CD4-positive, alpha-beta T cell treated with Interleukin-15 for 1 hour (primary cell): ENCODE measurements around the gene RAB31.

ENCODE experiments used
- DNase-seq: peaks from one replicate; pipeline ENCODE4 v3.0.0-alpha.2; 2020

Gene RAB31

DNA sequence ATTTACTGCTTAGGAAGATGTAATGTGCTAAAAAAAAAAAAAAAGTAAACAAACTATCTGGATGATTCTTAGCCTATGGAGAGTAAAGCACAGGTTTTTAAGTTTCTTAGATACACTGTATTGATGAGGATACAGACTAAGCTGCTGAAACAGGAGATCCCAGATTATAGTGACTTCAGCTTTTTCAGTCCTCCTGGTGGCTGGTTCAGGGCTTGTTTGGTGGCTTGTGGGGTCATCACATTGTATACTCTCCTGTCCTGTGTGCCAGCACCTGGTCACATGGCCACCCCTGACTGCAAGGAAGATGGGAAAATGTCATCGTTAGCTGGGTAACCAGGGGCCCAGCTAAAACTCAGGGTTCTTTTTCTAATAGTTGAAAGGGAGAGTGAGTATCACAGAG lies 31.4 kb downstream of the RAB31 start:
- DNase-seq: no peak

DNA sequence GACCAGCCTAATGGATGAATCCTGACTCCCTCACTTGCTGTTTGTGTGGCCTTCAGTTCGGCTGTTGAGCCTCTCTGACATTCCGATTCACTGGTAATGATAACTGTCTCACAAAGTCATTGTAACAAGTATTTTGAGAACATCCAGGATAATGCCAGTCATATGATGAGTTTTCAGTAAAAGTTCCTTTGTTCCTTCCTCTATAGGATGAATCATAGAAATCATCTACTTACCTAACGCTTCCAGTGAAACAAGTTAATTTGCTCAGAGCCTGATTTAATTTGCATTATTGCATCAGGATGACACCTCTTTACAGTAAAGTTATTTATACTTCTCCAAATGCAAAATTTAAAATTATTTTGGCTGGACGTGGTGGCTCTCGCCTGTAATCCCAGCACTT lies 32.0 kb downstream of the RAB31 start:
- DNase-seq: no peak

DNA sequence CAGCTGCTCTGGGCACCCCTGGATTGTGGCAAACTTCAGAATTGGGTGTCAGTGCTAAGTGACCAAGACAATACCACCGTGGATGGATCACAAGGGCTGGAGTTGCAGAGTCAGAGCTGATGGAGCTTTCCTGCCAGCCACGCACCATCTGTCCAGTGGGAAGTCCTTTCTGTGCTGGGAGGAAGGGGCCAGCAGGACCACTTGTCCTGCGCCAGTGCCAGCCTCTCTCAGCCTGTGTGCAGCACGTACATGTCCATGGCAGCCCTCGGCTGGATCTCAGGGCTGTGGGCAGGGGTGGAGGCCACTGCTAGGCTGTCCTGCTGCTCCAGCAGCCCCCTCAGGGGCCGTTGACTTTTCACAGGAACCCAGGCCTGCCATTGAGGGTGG lies 33.3 kb downstream of the RAB31 start:
- no peak for DNase-seq

DNA sequence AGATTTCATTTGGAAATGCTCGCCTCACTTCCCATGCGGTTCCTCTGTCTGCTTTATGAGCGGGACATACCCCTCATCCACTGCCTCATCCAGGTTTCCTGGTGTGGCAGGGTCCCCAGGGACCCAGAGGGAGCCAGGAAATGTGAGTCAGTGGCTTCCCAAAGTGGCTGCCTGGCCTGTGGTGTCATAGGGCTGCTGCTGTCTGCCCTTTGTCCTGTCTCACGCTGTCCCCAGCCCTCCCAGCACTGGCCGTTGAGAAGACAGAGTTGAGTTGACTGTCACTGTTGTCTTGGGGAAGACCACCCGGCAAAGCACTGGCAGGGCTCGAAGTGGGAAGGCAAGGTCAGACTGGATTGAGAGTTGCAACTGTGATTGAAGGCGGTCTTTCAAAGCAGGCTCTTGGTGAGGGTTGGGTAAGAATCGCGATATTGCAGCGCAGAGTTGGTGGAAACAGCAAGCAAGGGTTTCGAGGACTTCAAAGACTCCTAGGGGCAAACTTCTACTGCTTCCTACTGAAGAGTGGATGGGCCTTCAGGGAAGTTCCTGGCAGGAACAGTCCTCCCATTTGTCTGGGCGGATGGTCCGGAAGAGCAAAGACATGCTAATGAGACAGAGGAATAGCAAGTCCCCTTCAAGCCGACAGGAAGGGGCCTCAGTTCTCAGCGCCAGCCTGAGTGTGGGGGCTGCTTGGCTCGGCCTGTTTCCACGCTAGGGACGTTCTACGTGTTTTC lies 33.9 kb downstream of the RAB31 start:
- no peak for DNase-seq

DNA sequence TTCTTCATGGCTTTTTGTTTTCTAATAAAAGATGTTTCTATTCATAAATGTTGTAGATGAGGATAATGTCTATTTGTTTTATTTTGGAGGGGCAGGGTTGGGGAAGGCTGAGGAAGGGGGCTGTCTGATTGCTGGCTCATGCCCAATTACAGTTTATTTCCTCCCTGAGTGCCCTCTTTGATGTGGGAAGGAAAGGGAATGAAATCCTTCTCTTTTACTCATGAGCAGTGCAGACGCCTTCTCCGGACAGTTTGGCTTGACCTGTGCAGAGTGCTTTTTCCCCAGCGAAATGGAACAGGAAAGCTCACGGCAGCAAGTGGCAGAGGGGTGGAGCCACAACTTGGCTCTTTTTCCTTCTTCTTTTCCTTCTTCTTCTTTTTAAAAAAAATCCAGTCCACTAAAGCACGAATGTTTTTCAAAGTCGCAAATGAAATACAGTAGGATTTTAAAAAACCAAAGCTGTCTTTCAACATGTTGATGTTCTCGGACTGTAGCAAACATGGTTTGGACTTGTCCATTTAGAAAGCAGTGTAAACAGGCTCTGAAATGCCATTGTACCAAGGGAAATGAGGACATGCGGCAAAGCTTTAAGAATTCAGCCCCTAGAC lies 34.5 kb downstream of the RAB31 start:
- no peak for DNase-seq

DNA sequence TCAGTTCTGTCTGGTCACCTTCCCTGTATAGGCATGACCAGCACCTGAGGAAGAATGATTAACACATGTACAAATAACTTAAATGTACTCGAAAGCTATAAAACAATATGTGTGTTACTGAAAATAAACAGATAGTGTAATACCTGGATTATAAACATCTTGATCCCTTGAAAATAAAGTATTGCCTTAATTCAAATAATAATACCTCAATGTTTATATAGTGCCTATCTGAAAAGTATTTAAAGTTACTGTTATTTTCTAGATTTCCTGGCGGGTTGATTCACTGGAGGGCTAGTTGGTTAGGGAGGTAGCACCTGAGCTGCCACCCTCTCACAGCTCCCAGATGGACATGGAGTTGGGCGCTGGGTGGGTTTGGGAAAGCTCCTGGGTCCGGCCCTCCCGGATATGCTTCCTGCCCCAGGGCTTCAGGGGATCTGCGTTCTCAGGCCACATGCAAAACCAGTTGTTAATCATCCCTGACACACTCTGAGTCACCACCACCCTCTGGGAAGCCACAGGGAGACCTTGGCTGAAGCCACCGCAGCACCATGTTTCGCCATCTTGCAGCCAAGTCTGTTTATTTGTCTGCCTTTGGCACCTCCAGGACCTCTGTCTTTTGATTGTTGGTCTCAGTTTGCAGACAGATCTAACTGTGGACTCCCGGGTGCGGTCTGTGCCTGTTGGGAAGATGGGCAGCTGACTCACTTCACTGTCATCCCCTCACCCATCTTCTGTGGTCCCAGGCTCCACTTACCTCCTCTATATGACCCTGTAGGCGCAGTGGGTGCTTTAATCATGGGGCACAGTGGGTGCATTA lies 35.3 kb downstream of the RAB31 start:
- peak; percentile 40 for DNase-seq

DNA sequence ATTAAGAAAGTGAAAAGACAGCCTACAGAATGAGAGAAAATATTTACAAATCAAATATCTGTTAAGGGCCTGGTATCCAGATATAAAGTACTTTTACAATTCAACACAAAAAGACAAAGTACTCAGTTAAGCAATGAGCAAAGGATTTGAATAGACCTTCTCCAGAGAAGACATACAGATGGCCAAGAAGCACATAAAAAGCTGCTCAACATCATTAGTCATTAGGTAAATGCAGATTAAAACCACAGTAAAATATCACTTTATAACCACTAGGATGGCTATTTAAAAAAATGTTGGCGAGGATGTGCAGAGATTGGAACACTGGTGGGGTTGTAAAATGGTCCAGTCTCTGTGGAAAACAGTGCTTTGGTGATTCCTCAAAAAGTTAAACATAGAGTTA lies 38.9 kb downstream of the RAB31 start:
- no peak for DNase-seq

DNA sequence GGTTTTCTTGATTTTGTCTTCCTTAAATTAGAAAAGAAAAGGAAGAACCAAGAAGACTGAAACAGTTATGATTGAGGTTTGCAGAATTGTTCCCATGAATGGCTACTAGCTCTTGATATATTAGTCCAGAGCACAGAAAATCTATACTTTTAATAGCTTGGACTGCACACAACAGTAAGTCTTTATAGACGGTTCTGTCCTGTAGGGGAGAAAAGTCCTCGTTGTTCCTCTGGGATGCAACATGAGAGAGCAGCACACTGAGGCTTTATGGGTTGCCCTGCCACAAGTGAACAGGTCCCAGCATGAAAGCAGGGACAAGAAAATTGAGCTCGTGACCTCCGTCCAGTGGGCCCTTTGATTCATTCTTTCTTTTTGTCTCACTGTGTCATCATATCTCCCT lies 41.5 kb downstream of the RAB31 start:
- no peak for DNase-seq

DNA sequence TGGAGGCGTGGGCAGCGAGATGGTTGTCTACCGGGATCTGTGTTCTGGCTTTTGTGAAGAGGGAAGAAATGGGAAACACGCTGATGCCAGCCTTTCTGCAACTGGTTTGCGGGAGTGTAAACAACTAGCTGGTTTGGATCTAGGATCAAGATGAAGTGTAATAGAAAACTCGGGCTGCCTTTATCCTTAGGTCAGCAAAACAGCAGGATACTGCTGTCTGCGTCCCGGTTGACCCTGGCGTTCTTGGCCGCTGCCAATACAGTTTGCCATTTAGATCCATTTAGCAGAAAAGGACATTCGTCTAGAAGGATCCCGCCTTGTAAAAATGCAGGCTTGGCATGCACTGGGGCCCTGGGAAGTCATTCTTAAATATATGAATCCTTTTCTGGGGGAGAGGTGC lies 42.0 kb downstream of the RAB31 start:
- DNase-seq: no peak

DNA sequence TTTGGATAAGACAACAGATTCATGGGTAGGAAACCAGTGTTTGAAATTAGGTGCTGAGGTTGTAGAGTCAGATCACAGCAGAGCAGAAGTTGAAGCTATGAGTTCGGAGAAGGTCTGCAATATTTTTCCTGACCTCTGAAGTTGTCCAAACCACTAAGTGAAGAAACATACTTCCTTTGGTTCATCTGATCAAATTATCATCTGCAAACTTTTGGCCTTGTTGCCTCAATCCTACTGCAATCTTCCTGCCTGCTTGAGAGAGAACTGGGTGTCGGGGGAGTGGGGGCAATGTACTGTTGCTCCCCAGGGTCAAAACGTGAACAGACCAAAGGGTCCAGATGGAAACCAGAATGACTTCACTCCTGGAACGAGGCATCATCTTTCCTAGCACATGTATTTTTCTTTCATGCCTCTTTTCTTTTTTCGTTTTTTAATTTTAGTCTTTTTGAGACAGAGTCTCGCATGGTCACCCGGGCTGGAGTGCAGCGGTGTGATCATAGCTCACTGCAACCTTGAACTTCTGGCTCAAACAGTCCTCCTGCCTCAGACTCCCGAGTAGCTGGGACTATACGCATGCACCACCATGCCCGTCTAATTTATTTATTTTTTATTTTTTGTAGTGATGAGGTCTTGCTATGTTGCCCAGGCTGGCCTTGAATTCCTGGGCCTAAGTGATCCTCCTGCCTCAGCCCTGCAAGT lies 42.7 kb downstream of the RAB31 start:
- no peak for DNase-seq

DNA sequence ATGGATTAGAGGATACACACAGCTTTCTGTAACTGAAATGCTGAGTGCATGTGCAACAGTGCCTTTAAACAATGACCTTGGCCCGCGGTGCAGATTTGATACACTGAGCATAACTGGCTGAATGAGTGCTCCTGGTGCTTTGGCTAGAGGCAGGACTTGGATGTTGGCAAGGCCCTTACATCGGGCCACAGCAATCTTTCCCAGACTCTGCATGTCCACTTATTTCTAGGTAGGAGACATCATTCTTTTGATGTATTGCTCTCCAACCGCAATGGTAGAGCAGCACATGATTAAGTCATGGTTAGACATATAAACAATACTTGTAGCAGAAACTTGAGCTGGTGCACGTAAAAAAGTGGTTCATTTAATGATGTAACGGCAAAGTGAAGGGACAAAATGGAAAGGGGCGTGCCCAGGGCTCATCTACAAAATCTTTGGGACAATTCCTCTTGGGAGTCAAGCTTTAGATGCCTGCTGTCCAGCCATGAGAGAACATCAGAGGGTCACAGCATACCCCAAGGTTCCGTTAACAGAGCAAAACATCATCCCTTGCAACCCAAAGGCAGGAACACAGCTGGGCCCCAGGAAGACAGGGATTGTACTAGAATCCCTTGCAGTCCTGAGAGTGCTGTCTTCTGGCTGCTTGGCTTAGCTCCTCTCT lies 43.4 kb downstream of the RAB31 start:
- no peak for DNase-seq

DNA sequence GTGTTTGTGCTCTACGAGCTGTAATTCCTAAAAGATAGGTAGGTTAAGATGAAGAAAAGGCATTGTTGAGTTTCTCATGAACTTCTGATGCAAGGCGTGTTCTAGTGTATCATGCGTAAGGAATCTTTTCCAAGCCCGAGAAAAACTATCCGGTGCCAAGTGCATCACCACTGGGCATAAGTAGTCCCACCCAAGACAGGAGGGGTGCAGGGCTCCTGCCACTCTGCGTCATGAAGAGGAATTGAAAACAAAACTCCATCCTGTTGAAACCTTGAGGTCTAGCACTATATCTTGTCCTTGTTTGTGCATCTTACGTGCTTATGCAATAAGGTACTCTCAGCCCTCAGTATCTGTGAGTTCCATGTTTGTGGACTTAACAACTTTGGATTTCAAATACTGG lies 45.7 kb downstream of the RAB31 start:
- DNase-seq: peak; percentile 26

DNA sequence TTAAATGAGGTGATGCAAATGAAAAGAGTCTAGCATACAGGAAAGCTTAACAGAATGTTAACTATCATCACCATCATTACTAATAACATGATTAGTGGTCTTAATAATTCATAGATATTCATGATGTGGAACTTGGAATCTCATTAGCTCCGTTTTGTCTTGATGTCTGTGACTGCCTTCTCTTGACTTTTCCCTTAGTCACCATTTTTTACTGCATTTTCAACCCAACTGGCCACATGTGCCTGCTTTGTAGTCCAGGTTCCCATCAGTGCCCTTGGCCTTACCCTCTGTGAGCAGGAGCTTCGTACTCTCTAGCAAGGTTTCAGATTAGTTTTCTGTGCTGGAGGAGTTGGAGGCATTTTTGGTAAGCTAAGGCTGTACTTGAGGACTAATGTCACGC lies 47.0 kb downstream of the RAB31 start:
- DNase-seq: no peak

DNA sequence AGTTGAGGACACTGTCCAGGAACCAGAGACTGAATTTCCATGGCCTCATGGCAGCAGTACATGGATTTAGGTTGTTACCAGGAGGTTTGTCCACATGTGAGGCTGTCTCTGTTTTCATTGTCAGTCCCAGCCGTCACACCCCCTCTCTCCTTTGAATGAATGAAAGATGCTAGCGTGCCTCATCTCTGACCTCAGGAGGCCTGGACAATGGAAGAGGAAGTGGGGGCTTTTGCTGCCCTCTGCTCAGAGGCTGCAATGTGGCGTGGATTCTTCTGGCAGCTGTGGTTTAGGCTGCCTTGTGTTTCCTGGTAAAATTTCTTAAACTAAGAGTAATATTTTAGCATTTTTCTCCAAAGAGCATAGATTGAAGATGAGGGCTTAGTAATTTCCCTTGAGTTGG lies 47.5 kb downstream of the RAB31 start:
- no peak for DNase-seq

DNA sequence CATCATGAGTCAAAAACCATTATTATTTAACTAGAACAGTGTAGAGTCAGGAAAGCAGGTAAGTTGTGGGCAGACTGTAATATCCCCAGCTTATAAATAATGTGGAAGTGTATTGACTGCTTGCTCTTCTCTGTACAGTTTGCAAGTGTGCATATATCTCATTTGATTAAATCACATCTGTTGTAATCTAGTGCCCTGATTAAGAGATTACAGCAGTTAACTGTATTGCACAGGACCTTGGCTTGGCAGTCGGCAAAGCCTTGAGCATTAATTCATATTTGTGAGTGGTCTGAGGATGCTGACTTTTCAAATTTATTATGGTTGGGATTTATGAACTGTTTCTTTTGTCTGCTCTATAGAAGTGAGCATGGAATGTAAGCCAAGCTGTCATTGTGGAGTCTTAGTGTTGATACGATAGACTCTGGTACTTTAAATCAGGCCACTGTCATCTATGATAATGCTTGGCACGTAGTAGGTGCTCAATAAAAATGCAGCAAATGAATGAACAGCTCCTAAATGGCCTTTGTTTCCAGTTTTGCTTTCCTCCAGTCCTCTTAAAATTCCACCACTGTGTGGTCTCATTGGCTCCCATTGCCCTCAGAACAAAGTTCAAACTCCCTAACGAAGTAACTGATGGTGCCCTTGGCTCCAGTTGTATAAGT lies 48.3 kb downstream of the RAB31 start:
- DNase-seq: no peak

DNA sequence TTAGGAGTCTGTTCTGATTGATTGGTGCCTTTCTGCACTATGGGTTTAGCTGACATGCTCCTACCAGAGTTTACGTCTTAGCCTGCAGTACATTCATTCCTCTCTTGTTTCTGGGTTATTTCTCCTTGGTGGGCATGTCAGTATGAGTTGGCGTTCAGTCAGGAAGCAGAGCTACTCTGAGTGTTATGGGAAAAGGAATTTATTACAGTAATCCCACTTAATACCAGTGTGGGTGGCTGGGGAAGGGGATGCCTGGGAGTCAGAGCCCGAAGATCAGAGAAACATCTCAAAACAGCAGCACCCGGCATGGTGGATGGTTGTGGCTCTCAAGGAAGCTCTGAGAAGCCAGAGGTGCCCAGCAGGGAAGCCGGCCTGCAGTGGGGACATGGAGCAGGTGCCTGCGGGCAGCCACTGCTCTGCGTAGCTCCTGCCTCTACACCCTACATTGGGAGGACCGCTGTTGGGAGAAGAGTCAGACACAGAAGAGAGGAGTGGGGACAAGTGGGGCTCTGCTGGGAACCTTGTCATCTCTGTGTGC lies 48.9 kb downstream of the RAB31 start:
- DNase-seq: no peak

DNA sequence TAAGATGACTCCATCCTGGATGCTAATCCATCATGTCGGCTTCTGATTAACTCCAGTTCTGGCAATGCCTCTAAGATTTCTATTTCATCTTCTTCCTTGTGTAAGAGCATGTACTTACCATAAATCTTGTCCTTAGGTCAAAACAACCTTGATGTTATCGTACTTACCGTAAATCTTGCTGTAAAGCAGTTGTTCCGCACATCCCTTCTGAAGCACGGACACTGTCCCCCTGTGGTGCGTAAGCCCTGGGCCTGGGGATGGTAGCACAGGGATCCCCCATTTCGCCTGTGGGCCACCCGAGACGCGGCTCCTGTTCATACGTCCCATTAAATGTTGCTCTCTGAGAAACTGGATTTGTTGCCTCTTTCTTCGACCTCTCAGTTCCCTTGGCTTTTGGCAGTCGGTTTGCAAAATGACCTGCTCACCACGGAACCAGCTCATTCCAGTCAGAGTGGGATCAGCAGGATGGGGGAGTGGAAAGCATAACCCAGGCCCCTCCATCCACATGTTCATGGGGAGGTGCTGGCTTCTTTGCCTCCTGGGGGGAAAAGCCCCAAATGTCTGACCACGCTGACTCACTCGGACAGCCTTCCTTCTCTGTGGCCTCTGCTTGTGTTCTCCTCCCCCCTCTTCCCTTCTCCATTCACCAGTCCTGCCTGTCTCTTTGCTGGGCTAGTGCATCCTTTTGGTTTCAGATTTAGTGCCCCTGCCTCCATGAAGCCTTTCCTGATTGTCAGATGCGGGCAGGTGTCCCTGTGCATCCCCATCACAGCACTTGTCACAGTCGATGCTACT lies 49.9 kb downstream of the RAB31 start:
- no peak for DNase-seq

DNA sequence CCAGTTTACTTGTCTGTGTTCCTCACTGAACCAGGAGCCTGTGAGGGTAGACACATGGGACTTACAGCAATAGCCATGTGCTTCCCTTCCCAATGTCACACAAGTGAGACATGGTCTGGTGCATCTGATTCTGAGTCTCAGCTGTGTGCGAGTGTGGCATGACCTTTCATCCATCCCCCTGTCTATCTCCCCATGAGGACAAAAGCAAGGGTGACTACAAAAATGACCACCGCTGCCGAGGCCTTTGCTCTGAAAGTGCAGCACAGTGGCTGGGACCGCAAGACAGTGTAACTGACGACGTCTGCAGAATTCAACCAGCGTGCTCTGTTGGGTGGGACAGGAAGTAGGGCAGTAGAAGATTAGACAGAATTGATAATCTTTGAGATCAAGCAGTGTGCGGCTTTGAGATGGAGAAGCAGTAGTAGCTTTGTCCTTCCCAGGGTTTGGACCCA lies 50.5 kb downstream of the RAB31 start:
- no peak for DNase-seq

DNA sequence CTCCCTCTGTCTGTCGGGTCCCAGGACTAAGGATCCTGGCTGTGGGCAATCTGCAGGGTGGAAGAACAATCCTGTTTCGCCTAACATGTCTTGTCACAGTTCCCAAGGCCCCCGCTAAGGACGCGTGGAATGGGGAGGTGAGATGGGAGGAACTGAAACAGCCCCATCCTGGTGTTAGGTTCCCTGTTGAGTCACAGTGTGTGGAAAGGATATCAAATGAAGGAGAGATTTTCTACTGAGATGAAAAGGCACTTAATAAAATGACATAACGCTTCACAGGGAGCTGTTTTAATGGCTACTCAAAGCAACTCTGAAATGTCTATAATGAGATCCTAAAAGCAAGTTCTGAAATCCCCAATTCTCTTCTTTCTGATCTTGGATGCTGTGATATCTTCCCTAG lies 52.5 kb downstream of the RAB31 start:
- DNase-seq: no peak

DNA sequence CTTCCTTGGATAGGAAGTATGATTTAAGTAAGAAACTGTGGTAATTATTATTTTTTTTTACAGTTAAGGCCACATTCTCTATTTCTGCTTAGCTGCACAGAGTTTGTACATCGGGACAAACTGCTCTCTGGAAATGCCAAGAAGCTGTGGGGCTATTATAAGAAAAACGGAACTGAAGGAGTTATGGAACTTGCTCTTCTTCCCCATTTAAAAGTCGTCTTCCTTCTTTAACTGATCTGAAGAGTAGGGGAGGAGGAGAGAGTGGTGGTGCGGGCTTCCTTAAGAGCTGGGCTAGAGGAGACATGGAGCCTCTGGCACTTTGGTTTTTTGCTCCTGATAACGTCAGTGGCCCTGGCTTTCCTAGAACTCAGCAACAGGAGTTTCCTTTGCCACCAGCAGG lies 54.4 kb downstream of the RAB31 start:
- no peak for DNase-seq

DNA sequence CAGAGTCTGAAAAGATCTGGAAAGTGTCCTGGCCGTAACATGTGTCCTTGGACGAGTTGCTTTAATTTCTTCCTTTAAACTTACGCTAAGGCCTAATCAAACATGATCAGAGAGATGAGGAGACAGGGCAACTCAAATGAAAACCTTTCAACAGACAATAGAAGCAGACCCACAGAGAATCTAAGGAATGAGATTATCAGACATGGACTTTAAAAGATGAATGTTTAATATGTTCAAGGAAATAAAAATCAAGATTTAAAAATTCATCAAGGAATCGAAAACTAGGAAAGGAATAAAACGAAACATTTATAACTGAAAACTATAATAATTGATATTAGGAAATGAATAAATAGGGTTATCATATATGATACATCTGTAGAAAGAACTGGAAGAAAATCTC lies 55.1 kb downstream of the RAB31 start:
- no peak for DNase-seq
